Stimulated activated CD4-positive, alpha-beta T cell treated with anti-CD3 and anti-CD28 coated beads, Interleukin-15, amount 100 ng/mL, for 48 hours (primary cell): ENCODE measurements around the gene GAB1.

Source experiments
- DNase-seq, 2 donors: peaks; one replicate each; pipeline ENCODE4 v3.0.0-alpha.2; 2020; ENCODE audit warnings: low read depth in 2 of 2

GAB1 gene

DNA sequence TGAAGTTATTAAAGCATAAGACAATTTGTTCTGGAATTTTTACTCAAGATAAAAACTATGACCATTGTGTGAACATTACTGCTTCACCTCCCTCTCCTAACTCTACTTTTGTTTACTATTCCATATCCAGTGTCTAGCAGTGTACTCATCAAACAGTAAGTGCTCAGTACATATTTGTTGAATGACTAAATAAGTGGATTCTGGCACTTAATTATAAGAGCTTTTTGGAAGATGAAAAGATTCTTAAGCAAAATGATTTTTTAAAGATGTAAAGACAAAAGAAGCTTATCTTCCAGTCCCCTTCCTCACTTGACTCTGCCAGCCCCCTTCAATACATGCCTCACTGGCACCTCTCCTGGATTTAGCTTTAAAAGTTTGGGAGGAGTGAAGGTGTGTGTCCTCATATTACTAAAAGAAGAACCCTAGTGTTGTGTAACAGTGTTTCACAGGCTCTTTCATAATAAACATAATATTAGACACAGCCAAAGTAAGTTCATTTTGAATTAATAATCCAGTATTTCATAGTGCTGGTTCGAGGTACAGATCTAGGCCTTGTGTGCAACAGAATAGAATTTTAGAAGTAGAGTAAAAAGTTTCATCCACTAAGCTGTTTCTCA lies 53.0 kb downstream of the GAB1 start:
- DNase-seq: no peak

DNA sequence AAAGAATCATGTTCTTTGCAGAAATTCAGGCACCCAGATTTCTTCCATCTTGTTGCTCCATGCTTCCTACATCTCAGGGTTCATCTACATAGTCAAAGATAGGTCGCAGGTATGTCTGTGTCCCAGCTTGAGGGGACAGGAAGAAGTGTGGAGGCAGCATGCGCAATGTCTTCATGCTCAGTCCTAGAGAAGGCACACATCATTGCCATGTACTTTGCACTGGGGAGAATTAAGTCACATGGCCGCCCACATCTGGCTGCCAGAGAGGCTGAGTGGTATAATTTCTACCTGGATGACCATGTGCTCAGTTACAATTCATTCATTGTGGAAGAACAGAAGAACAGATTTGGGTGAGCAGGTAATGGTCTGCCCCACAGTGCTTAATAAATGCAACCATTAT lies 54.1 kb downstream of the GAB1 start:
- no peak for DNase-seq

DNA sequence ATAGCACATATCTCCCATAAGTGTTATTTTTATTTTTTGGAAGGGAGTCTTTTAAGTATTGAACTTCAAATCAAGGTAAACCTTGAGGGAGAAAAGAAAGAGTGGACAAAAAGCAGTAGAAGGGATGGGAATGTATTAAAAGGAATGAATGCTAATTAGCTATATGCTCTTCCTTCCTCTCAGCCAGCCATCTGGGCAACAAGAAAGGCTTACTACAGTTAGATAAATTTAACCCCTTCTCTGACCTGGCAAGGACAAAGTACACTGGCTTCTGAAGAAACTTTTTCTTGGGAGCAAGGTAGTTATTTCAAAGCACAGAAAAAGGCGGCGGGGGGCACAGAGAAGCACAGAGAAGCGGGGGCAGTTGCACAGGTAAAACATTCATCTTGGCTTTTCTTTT lies 54.6 kb downstream of the GAB1 start:
- no peak for DNase-seq

DNA sequence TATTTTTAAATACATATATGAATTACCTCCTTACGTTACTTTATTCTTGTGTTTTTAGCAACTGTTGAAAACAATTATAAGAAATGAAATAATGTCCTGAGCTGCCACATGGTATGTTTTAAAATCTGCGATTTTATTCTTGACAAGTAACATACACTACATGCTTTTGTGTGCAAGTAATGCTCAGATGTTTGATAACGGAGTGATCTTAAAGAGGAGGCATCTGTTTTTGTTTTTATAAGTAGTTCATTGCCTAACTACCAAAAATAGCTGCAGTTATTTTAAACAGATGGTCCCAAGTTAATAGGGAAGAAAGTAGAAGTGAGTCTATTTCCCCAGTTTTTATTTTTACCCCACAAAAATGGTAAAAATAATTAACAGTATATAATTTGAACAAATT lies 55.2 kb downstream of the GAB1 start:
- DNase-seq: no peak

DNA sequence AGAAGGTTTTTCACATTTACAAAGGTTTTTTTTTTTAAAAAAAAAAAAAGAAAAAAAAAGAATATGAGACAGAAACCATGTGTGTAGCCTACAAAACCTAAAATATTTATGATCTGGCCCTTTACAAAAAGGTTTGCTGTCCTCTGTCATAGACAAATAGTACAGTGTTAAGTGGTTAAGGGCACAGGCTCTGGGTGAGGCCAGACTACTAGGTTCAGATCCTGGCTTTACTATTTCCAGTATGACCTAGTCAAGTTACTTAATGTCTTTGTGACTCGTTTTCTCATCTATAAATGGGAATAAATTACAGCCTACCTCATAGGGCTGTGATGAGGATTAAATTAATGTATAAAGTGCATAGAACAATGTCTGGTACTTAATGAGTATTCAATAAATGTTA lies 56.5 kb downstream of the GAB1 start:
- no peak for DNase-seq

DNA sequence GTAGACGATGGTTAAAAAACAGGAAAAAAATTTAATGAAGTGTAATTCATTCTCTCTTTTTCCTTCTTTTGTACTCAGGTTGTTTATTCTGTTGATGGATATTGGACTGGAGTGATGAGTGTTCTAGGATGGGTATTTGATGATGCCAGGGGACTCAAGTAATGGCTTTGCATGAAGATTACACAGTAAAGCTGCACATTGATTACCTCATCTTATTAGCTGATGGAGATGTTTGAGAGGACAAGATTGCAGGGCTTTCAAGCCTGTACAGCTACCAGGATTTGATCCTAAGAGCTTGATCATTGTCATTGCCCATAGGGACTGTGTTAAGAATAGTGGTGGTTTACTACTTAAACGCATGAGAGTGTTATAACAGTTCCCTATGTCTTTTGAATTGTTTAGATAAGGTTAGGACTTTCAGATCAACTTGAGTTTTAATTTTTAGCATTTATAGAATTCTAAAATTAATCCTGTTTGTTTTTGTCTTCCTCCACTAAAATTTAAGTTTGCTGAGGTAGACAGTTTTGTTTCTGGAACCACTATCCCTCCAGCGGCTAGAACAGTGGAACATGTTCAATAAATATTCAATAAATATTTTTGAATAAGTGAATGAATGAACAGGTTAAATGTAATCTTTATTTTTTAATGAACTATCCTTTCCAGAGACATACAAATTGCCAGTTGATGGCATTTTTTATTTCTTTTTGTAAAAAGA lies 58.2 kb downstream of the GAB1 start:
- DNase-seq: no peak

DNA sequence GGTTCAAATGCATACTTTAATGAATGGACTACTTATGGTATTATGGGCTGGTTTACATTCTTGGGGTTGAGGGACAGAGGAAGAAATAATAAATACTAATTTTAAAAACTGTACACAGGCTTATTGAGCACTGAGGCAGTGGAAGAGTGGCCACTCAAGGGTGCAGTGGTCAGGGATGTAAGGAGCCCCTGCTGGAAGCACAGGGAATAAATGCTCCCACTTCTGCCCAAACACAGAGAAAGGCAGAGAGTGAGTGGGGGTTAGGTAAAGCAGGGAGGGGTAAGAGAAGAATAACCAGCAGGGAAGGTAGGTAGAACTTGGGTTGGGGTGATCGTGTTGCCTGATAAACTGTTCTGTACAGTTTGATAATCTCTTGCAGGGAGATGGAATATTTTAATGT lies 60.0 kb downstream of the GAB1 start:
- DNase-seq: no peak

DNA sequence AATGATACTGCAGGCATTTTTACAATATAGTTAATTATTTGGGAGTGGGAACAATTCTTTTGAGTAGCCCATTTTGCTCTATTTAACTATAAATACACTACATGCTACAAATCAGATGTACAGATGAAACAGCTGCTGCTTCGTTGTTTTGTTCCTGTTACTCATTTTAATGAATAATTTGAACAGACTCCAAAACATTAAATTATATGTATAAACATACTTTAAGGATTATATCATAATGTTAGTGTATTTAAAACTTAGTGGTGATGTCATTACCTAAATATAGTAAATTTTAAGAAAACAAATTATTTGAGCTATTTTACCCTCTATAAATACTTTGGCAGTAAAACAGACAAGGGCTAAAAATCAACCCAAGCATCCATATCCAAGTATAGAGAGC lies 60.7 kb downstream of the GAB1 start:
- no peak for DNase-seq

DNA sequence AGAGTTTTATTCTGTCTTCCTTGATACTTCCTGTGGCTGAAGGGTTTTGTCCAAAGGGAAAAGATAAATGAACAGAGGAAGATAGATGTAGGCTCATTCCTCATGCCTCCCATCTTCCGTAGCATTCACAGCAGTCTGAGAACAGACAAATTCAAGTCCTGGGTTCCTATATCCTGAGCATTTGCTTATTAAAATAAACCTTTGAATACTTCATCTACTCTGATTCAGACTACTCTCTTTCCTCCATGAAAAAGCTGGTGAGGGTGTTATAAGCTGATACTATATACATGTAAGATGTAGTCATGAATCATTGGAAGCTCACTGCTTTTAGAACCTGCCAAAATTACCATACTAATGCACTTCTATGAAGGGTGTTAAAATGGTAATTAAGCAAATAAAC lies 61.2 kb downstream of the GAB1 start:
- no peak for DNase-seq

DNA sequence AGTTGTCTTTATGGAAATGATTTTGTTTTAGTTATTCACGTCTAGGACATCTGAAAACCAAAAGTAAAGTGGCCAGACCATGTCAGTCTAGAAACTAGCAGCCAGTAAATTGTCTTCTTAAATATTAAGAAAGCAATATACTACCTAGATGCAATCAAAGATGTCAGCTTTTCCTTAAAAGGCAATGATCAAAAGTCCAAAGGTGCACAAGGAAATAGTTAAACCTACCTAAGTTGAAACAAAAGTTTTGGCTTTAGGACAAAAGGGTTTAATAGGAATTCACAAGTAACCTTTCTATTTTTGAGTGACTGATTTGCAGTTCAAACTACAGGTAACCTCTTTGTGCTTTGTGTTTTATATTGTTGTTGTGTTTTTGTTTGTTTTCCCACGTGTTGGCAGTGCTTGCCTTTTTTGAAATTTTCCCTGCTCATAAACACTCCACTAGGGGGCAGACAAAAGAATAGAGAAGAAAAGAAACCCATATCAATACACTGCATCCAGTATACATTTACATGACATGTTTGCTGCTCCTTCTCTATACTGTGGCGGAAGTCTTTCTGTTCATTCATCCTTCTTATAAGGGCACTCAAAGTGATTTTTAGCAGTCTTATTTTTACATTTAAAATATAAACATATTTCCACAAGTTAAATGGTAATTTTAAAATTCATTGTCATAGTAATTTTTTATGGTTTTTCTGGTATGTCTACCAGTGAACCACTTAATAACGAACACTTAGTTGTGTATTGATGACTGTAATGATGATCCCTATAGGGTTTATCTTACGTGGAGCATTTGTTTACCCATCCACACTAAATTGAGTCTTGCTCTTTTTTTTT lies 62.7 kb downstream of the GAB1 start:
- DNase-seq: no peak

DNA sequence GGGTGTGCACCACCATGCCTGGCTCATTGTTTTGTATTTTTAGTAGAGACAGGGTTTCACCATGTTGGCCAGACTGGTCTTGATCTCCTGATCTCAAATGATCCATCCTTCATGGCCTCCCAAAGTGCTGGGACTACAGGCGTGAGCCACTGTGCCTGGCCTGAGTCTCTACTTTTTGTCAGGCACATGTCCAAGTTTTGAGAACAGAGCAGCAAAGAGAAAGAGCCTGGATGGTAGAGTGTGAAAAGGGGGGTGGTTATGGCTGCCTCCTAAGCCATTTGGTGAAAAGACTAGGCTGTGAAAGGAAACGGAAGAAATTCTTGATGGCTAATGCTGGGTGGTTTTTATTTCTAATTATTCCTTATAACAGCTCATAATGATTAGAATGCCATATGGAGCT lies 63.4 kb downstream of the GAB1 start:
- DNase-seq: no peak

DNA sequence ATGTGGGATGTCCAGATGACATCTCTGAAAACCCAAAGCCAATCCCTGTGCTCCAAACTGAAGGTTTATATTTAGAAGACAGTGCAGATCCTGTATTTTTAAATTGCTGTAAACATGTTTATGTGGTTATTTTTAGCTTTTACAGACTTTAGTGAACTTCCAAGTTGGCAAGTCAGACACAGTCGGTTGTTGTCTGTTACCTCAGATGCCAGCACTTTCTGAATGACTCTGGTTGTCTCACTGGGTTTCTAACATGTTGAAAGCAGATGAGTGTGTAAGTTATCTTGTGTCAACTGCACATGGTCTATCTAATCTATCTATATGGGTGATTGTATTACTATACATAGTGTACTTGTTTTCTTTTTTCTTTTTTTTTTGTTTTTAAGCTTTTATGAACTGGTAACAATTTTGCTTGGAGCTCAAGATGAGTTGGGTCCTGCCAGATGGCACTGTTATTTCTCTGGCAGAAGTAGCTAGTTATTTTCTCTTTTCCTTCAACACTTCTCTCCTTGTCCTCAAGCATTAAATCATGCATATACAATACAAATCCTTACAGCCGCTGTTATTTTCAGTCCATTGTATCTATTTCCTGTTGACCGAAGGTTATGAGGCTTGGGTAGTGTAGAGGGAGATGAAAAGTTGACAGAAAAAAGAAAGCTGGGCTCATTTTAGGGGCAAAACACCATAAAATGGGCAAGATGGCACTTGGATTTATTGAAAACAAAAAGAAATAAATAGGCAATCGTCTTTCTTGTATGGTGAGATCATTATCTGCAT lies 66.3 kb downstream of the GAB1 start:
- no peak for DNase-seq

DNA sequence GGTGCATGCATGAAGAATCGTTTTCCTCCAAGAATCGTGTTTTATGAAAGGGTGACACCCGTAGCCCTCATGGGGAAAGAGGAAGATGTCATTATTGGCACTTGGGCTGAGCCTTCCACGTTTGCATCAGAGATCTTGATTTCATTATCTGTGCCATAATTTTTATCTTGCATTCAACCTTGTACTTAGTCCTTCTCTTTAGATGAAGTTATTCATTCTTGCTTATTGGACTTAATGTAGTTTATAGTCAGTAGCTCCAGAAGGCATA lies 66.8 kb downstream of the GAB1 start:
- DNase-seq: no peak

DNA sequence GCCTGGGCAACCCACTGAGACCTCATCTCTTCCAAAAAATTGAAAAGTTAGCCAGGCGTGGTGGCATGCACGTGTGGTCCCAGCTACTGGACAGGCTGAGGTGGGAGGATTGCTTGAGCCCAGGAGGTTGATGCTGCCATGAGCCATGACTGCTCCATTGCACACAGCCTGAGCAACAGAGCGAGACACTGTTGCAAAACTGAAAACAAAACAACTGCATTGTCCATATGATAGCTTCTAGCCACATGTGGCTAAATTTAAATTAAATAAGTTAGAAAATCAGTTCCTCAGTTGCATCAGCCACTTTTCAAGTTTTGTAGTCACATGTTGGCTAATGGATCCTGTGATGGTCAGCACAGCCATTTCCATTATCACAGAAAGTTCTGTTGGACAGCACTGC lies 67.9 kb downstream of the GAB1 start:
- DNase-seq: no peak

DNA sequence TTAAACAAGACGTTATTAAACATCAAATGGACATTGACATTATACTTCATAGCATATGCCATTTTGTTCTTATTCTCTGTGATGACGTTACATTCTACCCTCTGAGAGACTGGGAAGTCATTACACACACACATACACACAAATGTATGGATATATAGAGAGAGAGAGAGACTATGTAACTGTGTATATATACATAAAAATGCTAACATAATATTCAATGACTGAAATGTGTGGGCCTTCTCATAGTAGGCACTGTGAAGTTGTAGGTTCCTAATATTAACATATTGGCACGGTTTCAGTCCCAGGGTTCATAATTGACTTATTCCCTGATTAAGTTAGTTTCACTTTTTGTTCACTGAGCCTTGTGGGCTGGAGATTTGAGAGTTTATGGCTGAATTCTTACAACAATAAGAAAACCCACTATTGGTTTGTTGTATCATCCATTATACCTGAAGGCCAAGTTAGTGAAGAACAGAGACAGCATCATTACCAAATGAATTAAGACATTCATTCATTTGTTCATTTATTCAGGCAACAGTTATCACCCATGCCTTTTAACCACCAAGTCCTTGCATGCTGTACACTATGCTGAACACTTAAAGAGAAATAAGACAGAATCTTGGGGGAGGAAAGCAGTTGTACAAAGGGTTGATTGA lies 68.5 kb downstream of the GAB1 start:
- no peak for DNase-seq

DNA sequence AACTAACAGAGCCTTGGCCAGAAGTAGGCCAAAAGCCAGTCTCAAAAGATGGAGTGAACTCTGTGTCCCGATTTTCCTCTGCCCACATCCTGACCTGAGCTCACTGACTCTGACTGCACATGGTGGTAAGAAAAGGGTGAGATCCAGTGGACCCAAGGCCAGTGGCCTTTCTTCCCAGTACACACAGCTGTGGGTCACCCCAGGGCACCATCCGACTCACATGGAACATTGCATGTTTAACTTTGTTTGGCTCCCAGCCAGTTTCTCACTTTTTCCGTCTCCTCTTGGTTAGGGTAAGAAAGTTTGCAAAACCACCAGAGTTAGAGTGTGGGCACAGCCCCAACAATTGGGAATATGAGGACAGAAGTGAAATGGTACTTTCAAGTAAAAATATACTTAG lies 69.8 kb downstream of the GAB1 start:
- DNase-seq: peak; percentile 4

DNA sequence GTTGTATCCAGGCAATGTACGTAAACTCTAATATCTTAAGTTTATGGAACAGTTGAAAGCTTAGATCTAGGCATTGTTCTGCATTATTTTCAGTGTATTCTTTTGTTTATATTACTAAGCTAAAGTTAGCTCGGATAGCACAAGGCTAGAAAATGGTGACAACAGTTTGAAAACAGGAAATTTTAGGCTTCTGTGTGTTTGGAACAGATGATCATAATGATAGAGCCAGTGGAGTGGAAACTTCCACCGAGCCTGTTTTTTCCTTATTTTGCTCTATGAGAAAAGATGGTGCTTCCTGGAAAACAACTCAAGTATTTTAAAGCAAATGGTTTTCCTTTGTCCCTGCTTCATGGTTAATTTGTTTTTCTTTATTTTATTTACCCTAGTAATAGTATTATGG lies 70.8 kb downstream of the GAB1 start:
- DNase-seq: no peak

DNA sequence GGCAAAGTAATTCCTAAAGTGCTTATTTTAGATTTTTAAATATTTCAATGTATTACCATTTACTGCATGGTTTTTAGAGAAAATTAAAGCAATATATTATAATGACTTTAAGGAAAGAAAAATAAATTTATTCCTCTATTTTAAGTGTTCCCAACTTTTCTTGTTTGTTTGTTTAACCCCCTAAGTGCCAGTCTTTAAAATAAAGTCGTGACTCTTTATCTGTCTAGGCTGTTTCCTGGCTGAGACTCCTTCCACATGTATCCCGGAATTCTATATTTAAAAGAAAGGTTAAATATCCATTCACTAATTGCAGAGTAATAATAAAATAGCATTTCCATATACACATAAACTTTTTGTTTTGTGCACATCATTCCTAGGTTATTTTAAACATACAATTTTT lies 71.2 kb downstream of the GAB1 start:
- DNase-seq: no peak

DNA sequence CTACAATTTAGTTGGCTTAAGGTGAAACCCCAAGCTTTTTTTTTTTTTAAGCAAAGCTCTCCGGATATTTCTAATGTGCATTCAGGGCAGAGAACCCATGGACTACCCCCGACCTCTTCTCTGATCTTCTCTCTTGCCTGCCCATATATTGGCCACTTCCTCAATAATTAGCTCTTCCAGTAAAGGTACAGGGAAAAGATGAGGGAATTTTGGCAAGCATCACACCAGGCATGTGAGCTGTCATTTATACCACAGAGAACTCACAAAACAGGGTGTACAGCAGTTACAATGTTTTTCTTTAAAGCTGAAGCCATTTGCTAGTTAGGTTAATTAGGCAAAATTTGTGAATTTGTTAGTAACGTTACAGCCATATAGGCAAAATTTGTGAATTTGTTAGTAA lies 73.3 kb downstream of the GAB1 start:
- no peak for DNase-seq

DNA sequence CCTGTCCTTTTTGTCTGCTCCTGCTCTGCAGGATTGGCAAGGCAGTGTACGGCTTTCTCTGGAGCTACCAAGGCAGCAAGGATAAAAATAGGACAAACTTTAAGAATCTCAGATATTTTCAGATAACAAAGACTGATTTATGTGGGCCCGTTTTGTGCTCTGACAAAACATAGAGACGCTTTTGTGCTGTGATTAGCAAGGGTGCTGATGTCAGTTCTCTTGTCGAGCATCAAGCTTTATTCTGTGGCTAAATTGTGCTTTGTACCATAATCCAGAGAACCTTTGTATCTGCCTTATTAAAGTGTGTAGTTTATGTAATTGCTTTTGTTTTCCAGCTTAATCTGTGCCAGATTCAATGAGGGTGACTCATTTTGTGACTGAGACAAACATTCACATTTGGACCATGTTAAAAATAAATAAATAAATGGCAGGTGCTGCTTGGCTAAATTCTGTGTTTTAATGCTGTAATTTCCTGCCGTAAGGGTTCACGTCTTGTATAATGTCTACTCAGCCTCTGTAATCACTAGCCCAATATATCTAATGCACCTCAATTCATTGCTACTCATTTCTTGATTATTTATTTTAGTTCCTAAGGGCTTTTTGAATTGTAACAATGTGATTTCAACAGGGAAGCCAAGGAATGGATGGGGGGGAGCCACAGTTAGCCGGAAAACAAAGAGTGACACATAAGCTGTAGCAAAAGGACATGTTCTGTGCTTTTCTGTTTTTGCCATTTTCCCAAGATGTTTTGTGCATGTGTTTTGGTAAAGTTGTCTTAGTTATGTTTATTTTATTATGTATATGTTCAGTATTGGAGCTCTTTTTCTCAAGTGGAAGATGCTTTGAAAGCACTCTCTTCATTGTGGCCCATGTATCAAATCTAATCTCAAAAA lies 75.1 kb downstream of the GAB1 start:
- no peak for DNase-seq

DNA sequence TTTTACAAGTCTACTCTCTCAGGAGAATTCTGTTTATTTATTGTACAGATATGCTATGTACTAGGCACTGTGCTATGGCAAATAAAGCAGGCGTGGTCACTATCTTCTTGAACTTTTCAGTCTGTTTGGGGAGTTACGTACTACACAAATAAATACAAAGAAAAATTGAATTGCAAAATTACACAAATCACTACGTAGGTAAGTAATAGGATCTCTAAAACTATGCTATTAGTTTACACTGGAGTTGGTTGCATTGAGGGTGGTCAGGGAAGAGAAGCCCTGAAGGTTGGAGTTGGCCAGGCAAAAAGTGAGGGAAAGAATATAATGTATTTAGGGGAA lies 75.7 kb downstream of the GAB1 start:
- no peak for DNase-seq
